GM23338 (cell line): ENCODE data around the gene ARHGAP27. TPM values are rescaled to one million over a fixed set of nuclear protein-coding genes. Genes with fewer than 3 reads are reported as not detected.

Experiments
- ATAC-seq: fragments of 200-7000 bp; cut with Tn5 transposase; 3 replicates; pipeline ENCODE4 v1.9.1; 2020
- DNase-seq: peaks from one replicate; pipeline ENCODE4 v3.0.0-alpha.2; 2015; ENCODE audit warnings: low spot score
- H2AFZ ChIP-seq: fragments of 200-600 bp; sonication (generic); 2 replicates; pipeline ENCODE4 v1.8.0; 2016; ENCODE audit warnings: antibody characterized with exemption, mild to moderate bottlenecking, moderate library complexity
- H3F3A ChIP-seq: fragments of 200-600 bp; sonication (generic); replicated peaks from 2 replicates; pipeline ENCODE4 v1.8.0; 2017; ENCODE audit warnings: antibody characterized with exemption, mixed run types, low read depth
- H3K27ac ChIP-seq: fragments of 200-600 bp; sonication (generic); 2 replicates; pipeline ENCODE4 v1.6.1; 2016; ENCODE audit warnings: low read depth
- H3K27me3 ChIP-seq: fragments of 200-600 bp; sonication (generic); 2 replicates; pipeline ENCODE4 v1.8.0; 2016; ENCODE audit warnings: mild to moderate bottlenecking, mixed run types, moderate library complexity; ENCODE audit not compliant: insufficient read depth
- H3K36me3 ChIP-seq: fragments of 200-600 bp; sonication (generic); 2 replicates; pipeline ENCODE4 v1.8.0; 2016; ENCODE audit warnings: mild to moderate bottlenecking; ENCODE audit not compliant: insufficient read depth
- H3K4me1 ChIP-seq: fragments of 200-600 bp; sonication (generic); 2 replicates; pipeline ENCODE4 v1.8.0; 2016; ENCODE audit warnings: mild to moderate bottlenecking, moderate library complexity; ENCODE audit not compliant: insufficient read depth
- H3K4me2 ChIP-seq: fragments of 200-600 bp; sonication (generic); 2 replicates; pipeline ENCODE4 v1.7.1; 2017; ENCODE audit warnings: mixed run types
- H3K4me3 ChIP-seq: fragments of 200-600 bp; sonication (generic); 2 replicates; pipeline ENCODE4 v1.6.1; 2016; ENCODE audit warnings: mixed run types
- H3K79me2 ChIP-seq: fragments of 200-600 bp; sonication (generic); replicated peaks from 2 replicates; pipeline ENCODE4 v1.8.0; 2017; ENCODE audit warnings: mild to moderate bottlenecking; ENCODE audit not compliant: insufficient read depth
- H3K9me2 ChIP-seq: fragments of 200-600 bp; sonication (generic); 2 replicates; pipeline ENCODE4 v1.8.0; 2017; ENCODE audit not compliant: insufficient read depth
- H4K20me1 ChIP-seq: fragments of 200-600 bp; sonication (generic); replicated peaks from 2 replicates; pipeline ENCODE4 v1.8.0; 2017; ENCODE audit warnings: mild to moderate bottlenecking; ENCODE audit not compliant: insufficient read depth
- H3K27ac Mint-ChIP-seq: 2 replicates; pipeline ENCODE4 v1.8.0; 2020; ENCODE audit warnings: inconsistent platforms, mild to moderate bottlenecking, moderate library complexity, mixed read lengths
- H3K27me3 Mint-ChIP-seq: 3 replicates; pipeline ENCODE4 v1.8.0; 2022; ENCODE audit warnings: low read depth, mild to moderate bottlenecking, moderate library complexity, mixed read lengths, inconsistent platforms; ENCODE audit not compliant: insufficient read depth, poor library complexity
- H3K36me3 Mint-ChIP-seq: 3 replicates; pipeline ENCODE4 v1.8.0; 2021; ENCODE audit warnings: low read depth, mild to moderate bottlenecking, inconsistent platforms, moderate library complexity, mixed read lengths
- H3K4me1 Mint-ChIP-seq: 3 replicates; pipeline ENCODE4 v1.8.0; 2020; ENCODE audit warnings: mild to moderate bottlenecking, inconsistent platforms, mixed read lengths
- H3K4me3 Mint-ChIP-seq: 3 replicates; pipeline ENCODE4 v1.8.0; 2021; ENCODE audit warnings: moderate library complexity, mild to moderate bottlenecking, inconsistent platforms, mixed read lengths
- H3K9me3 Mint-ChIP-seq: 3 replicates; pipeline ENCODE4 v1.8.0; 2020; ENCODE audit warnings: moderate library complexity, mild to moderate bottlenecking, inconsistent platforms, mixed read lengths
- CREB1 ChIP-seq: fragments of 250-450 bp; sonication (Bioruptor Pico); IDR thresholded peaks from 2 replicates; pipeline ENCODE4 v1.5.0; 2020; ENCODE audit warnings: low read depth, mild to moderate bottlenecking, moderate library complexity
- EZH2 ChIP-seq: fragments of 200-600 bp; sonication (generic); IDR thresholded peaks from one replicate; pipeline ENCODE4 v1.8.0; 2017; ENCODE audit warnings: antibody characterized with exemption, mild to moderate bottlenecking, low read depth; ENCODE audit not compliant: unreplicated experiment
- EZH2phosphoT487 ChIP-seq: fragments of 200-600 bp; sonication (generic); IDR thresholded peaks from one replicate; pipeline ENCODE4 v1.8.1; 2018; ENCODE audit warnings: antibody characterized with exemption; ENCODE audit not compliant: unreplicated experiment
- JUNB ChIP-seq: IDR thresholded peaks from one replicate; pipeline ENCODE4 v1.6.1; 2016; ENCODE audit warnings: antibody characterized with exemption; ENCODE audit not compliant: unreplicated experiment
- NANOG ChIP-seq: IDR thresholded peaks from 2 replicates; pipeline ENCODE4 v1.6.1; 2016; ENCODE audit warnings: antibody characterized with exemption, borderline replicate concordance
- POLR2AphosphoS5 ChIP-seq: IDR thresholded peaks from 2 replicates; pipeline ENCODE4 v1.6.1; 2016; ENCODE audit warnings: antibody characterized with exemption, low read depth
- STAT1 ChIP-seq: IDR thresholded peaks from one replicate; pipeline ENCODE4 v1.6.1; 2016; ENCODE audit warnings: antibody characterized with exemption; ENCODE audit not compliant: unreplicated experiment
- ZNF114 ChIP-seq: fragments of 250-450 bp; sonication (Bioruptor Pico); IDR thresholded peaks from 2 replicates; pipeline ENCODE4 v1.5.0; 2020; ENCODE audit warnings: mild to moderate bottlenecking, moderate library complexity
- ZNF331 ChIP-seq: fragments of 250-450 bp; sonication (Bioruptor Pico); IDR thresholded peaks from 2 replicates; pipeline ENCODE4 v1.5.0; 2020; ENCODE audit warnings: low read depth, mild to moderate bottlenecking, moderate library complexity
- polyA plus RNA-seq: library from polyadenylated mRNA; unstranded; fragments of >200 nt; fragmentation: Nextera tagmentation; extraction: Ambion mirVana; gene quantifications from 2 replicates; pipeline ENCODE4 v1.2.1, GENCODE V29; 2016
- total RNA-seq: library from RNA; depleted of rRNA; stranded (reverse); fragments of >200 nt; shearing (Covaris generic); gene quantifications from 2 replicates; pipeline ENCODE4 v1.2.3, GENCODE V29; 2014
- TF ChIP-seq, protein P1 (sequence below), 2 experiments: fragments of 200-600 bp in 1 of 2; sonication (generic) in 1 of 2; conservative IDR thresholded peaks; 2 replicates each; pipeline versions ENCODE4 v1.5.1 to v1.6.1; 2016 to 2017; ENCODE audit warnings: antibody characterized with exemption in 2 of 2, low read depth in 2 of 2, mild to moderate bottlenecking in 2 of 2, moderate library complexity in 1 of 2
- TF ChIP-seq, protein P2 (sequence below): IDR thresholded peaks from one replicate; pipeline ENCODE4 v1.6.1; 2018; ENCODE audit warnings: antibody characterized with exemption; ENCODE audit not compliant: unreplicated experiment
- TF ChIP-seq, protein P3 (sequence below): fragments of 250-450 bp; sonication (Bioruptor Pico); IDR thresholded peaks from 2 replicates; pipeline ENCODE4 v1.5.0; 2020; ENCODE audit warnings: mild to moderate bottlenecking, moderate library complexity
- TF ChIP-seq, protein P4 (sequence below): IDR thresholded peaks from 2 replicates; pipeline ENCODE4 v1.6.1; 2016; ENCODE audit warnings: antibody characterized with exemption

Gene ARHGAP27
- total and polyA plus RNA-seq, 2 experiments from 2014 or later: 5.9 to 17.7 TPM

DNA sequence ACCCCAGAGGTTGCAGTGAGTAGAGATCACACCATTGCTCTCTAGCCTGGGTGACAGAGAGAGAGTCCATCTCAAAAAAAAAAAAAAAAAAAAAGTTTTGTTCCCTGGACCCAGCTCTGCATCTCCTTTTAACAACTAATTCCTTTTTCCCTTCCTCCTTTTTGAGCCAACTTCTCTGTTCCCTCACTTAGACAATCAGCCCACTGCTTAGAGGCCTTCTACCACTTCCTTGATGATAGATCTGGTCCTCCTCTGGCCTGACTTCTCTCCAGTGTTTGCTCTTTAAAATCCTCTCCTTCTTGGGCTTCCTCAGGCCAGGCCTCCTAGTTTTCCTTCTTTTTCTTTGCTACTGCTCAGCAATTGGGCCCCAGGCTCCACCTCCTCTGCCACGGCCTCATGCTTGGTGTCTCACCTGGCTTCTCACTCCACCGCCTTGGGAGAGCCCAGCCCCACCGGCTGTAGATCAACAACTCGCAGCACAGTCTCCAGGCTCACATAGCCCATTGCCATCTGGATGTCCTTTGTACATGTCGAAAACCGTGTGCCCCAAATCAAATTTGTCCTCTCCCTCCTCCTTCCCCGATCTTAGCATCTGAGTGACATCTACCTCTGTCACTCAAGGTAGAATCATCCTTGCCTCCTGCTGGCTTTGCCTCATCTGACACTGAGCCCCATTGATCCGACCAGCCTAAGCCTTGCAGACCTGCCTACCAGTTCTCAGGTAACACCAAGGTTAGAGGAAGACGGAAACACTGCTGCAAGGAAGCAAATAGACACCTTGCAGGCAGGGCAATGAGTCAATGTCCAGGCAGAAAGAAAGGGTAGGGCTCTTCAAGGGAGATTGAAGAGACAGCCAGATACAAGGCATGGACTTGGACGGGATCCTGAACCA is 17.4 kb downstream of the ARHGAP27 start:
- H4K20me1 ChIP-seq: no peaks in the 10 kb centered on the region
- Mint-ChIP-seq H3K27ac (no peak overlapping the region), H3K9me3 (no peaks in the 10 kb centered on the region), H3K27me3 (peaks cover 8% of the 10 kb centered on the region), H3K36me3 (no peaks in the 10 kb centered on the region), H3K4me1 (peaks cover 22% of the 10 kb centered on the region), H3K4me3 (no peak overlapping the region)
- no peak overlapping the region for H2AFZ ChIP-seq
- H3K36me3 ChIP-seq: no peaks in the 10 kb centered on the region
- no peak overlapping the region for H3K4me3 ChIP-seq
- H3K4me1 ChIP-seq: no peaks in the 10 kb centered on the region; the same call in 1 of the 2 replicates
- no peaks in the 10 kb centered on the region; the same call in 1 of the 2 replicates for H3K79me2 ChIP-seq
- TF ChIP-seq STAT1: no peak
- no peak for TF ChIP-seq CREB1 (CRISPR knock-in tag)
- TF ChIP-seq, protein P1, sequence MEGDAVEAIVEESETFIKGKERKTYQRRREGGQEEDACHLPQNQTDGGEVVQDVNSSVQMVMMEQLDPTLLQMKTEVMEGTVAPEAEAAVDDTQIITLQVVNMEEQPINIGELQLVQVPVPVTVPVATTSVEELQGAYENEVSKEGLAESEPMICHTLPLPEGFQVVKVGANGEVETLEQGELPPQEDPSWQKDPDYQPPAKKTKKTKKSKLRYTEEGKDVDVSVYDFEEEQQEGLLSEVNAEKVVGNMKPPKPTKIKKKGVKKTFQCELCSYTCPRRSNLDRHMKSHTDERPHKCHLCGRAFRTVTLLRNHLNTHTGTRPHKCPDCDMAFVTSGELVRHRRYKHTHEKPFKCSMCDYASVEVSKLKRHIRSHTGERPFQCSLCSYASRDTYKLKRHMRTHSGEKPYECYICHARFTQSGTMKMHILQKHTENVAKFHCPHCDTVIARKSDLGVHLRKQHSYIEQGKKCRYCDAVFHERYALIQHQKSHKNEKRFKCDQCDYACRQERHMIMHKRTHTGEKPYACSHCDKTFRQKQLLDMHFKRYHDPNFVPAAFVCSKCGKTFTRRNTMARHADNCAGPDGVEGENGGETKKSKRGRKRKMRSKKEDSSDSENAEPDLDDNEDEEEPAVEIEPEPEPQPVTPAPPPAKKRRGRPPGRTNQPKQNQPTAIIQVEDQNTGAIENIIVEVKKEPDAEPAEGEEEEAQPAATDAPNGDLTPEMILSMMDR (conservative IDR thresholded peaks at IDR 0.05; ENCODE audit: low read depth in 2 of 2): no peak
- TF ChIP-seq POLR2AphosphoS5: no peak
- TF ChIP-seq EZH2phosphoT487: no peak
- TF ChIP-seq, protein P2, sequence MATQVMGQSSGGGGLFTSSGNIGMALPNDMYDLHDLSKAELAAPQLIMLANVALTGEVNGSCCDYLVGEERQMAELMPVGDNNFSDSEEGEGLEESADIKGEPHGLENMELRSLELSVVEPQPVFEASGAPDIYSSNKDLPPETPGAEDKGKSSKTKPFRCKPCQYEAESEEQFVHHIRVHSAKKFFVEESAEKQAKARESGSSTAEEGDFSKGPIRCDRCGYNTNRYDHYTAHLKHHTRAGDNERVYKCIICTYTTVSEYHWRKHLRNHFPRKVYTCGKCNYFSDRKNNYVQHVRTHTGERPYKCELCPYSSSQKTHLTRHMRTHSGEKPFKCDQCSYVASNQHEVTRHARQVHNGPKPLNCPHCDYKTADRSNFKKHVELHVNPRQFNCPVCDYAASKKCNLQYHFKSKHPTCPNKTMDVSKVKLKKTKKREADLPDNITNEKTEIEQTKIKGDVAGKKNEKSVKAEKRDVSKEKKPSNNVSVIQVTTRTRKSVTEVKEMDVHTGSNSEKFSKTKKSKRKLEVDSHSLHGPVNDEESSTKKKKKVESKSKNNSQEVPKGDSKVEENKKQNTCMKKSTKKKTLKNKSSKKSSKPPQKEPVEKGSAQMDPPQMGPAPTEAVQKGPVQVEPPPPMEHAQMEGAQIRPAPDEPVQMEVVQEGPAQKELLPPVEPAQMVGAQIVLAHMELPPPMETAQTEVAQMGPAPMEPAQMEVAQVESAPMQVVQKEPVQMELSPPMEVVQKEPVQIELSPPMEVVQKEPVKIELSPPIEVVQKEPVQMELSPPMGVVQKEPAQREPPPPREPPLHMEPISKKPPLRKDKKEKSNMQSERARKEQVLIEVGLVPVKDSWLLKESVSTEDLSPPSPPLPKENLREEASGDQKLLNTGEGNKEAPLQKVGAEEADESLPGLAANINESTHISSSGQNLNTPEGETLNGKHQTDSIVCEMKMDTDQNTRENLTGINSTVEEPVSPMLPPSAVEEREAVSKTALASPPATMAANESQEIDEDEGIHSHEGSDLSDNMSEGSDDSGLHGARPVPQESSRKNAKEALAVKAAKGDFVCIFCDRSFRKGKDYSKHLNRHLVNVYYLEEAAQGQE: no peak
- TF ChIP-seq ZNF114 (CRISPR knock-in tag): no peak
- no peak for TF ChIP-seq ZNF331 (CRISPR knock-in tag)
- no peak for TF ChIP-seq JUNB
- TF ChIP-seq, protein P3, sequence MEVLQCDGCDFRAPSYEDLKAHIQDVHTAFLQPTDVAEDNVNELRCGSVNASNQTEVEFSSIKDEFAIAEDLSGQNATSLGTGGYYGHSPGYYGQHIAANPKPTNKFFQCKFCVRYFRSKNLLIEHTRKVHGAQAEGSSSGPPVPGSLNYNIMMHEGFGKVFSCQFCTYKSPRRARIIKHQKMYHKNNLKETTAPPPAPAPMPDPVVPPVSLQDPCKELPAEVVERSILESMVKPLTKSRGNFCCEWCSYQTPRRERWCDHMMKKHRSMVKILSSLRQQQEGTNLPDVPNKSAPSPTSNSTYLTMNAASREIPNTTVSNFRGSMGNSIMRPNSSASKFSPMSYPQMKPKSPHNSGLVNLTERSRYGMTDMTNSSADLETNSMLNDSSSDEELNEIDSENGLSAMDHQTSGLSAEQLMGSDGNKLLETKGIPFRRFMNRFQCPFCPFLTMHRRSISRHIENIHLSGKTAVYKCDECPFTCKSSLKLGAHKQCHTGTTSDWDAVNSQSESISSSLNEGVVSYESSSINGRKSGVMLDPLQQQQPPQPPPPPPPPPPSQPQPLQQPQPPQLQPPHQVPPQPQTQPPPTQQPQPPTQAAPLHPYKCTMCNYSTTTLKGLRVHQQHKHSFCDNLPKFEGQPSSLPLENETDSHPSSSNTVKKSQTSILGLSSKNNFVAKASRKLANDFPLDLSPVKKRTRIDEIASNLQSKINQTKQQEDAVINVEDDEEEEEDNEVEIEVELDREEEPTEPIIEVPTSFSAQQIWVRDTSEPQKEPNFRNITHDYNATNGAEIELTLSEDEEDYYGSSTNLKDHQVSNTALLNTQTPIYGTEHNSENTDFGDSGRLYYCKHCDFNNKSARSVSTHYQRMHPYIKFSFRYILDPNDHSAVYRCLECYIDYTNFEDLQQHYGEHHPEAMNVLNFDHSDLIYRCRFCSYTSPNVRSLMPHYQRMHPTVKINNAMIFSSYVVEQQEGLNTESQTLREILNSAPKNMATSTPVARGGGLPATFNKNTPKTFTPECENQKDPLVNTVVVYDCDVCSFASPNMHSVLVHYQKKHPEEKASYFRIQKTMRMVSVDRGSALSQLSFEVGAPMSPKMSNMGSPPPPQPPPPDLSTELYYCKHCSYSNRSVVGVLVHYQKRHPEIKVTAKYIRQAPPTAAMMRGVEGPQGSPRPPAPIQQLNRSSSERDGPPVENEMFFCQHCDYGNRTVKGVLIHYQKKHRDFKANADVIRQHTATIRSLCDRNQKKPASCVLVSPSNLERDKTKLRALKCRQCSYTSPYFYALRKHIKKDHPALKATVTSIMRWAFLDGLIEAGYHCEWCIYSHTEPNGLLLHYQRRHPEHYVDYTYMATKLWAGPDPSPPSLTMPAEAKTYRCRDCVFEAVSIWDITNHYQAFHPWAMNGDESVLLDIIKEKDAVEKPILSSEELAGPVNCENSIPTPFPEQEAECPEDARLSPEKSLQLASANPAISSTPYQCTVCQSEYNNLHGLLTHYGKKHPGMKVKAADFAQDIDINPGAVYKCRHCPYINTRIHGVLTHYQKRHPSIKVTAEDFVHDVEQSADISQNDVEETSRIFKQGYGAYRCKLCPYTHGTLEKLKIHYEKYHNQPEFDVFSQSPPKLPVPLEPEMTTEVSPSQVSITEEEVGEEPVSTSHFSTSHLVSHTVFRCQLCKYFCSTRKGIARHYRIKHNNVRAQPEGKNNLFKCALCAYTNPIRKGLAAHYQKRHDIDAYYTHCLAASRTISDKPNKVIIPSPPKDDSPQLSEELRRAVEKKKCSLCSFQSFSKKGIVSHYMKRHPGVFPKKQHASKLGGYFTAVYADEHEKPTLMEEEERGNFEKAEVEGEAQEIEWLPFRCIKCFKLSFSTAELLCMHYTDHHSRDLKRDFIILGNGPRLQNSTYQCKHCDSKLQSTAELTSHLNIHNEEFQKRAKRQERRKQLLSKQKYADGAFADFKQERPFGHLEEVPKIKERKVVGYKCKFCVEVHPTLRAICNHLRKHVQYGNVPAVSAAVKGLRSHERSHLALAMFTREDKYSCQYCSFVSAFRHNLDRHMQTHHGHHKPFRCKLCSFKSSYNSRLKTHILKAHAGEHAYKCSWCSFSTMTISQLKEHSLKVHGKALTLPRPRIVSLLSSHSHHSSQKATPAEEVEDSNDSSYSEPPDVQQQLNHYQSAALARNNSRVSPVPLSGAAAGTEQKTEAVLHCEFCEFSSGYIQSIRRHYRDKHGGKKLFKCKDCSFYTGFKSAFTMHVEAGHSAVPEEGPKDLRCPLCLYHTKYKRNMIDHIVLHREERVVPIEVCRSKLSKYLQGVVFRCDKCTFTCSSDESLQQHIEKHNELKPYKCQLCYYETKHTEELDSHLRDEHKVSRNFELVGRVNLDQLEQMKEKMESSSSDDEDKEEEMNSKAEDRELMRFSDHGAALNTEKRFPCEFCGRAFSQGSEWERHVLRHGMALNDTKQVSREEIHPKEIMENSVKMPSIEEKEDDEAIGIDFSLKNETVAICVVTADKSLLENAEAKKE (CRISPR knock-in tag): no peak
- no peak for TF ChIP-seq NANOG
- no peak for TF ChIP-seq EZH2
- TF ChIP-seq, protein P4, sequence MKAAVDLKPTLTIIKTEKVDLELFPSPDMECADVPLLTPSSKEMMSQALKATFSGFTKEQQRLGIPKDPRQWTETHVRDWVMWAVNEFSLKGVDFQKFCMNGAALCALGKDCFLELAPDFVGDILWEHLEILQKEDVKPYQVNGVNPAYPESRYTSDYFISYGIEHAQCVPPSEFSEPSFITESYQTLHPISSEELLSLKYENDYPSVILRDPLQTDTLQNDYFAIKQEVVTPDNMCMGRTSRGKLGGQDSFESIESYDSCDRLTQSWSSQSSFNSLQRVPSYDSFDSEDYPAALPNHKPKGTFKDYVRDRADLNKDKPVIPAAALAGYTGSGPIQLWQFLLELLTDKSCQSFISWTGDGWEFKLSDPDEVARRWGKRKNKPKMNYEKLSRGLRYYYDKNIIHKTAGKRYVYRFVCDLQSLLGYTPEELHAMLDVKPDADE: no peak
- DNase-seq: no peak
- H3K27ac ChIP-seq: no peak overlapping the region; the same call in 1 of the 2 replicates
- H3K4me2 ChIP-seq: no peak overlapping the region
- H3K9me2 ChIP-seq: no peaks in the 10 kb centered on the region
- peak; percentile 56 for ATAC-seq
- H3K27me3 ChIP-seq: no peaks in the 10 kb centered on the region
- H3F3A ChIP-seq: no peaks in the 10 kb centered on the region
